NCI-H82 (cell line): ENCODE data around the gene MYDGF.

Source experiments
- DNase-seq: peaks from one replicate; lab custom pipeline; 2025; lab: John Stamatoyannopoulos, UW

MYDGF gene

GRCh38 chr19:4673726-4674125 is 3.6 kb upstream of the MYDGF start:
- no peak for DNase-seq

GRCh38 chr19:4673216-4673615 is 3.1 kb upstream of the MYDGF start:
- no peak for DNase-seq

- DNase-seq = peak; percentile 30
Observed at GRCh38 chr19:4671185-4671851, 1.2 kb upstream of the MYDGF start.

- no peak for DNase-seq
Observed at GRCh38 chr19:4664642-4665041, 5.5 kb downstream of the MYDGF start.

DNA sequence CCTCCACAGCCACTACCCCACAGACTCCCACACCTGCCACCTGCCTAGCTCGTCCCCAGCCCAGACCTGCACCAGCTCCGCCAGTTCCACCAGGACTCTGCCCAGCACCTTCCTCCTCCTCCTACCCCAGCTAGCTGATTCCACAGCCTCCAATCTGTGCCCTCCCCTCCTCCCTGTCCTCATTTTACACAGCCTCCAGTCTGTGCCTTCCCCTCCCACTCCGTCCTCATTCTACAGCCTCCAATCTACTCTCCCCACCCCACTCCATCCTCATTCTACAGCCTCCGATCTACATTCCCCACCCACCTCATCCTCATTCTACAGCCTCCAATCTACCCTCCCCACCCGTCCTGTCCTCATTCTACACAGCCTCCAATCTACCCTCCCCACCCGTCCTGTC is 7.3 kb downstream of the MYDGF start:
- DNase-seq = no peak

- DNase-seq = no peak
Observed at GRCh38 chr19:4662020-4662695, 8.0 kb downstream of the MYDGF start.

DNA sequence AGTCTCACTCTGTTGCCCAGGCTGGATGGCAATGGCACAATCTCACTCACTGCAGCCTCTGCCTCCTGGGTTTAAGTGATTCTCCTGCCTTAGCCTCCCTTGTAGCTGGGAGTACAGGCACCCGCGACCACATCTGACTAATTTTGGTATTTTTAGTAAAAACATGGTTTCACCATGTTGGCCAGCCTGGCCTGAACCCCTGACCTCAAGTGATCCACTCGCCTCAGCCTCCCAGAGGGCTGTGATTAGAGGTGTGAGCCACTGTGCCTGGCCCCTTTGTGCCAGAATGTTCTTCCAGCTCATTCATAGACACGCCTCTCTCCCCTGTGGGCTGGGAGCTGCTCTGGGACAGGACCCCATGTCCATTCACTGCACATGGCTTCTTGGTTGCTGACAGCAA is 9.1 kb downstream of the MYDGF start:
- no peak for DNase-seq

GRCh38 chr19:4660181-4660791 is 9.9 kb downstream of the MYDGF start:
- DNase-seq = peak; percentile 52

GRCh38 chr19:4657835-4658234 is 12.3 kb downstream of the MYDGF start:
- DNase-seq = no peak

GRCh38 chr19:4657262-4657661 is 12.9 kb downstream of the MYDGF start:
- no peak for DNase-seq

DNA sequence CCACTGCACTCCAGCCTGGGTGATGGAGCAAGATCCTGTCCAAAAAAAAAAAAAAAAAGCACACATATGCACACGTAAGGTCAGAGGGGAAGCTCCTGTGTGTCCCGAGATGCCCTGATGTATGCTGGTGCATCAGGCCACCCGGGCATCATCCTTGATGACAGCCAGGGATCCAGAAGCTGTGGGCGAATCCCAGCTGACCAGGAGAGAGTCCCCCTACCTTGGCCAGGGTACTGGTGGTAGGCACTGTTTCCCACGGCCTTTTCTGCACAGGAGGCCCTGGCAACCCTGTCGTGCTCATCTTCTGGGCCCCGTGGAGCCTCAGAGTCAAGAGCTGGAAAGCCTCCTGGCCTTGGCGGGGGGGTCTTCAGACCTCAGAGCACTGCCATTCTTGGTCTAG is 14.0 kb downstream of the MYDGF start:
- no peak for DNase-seq

DNA sequence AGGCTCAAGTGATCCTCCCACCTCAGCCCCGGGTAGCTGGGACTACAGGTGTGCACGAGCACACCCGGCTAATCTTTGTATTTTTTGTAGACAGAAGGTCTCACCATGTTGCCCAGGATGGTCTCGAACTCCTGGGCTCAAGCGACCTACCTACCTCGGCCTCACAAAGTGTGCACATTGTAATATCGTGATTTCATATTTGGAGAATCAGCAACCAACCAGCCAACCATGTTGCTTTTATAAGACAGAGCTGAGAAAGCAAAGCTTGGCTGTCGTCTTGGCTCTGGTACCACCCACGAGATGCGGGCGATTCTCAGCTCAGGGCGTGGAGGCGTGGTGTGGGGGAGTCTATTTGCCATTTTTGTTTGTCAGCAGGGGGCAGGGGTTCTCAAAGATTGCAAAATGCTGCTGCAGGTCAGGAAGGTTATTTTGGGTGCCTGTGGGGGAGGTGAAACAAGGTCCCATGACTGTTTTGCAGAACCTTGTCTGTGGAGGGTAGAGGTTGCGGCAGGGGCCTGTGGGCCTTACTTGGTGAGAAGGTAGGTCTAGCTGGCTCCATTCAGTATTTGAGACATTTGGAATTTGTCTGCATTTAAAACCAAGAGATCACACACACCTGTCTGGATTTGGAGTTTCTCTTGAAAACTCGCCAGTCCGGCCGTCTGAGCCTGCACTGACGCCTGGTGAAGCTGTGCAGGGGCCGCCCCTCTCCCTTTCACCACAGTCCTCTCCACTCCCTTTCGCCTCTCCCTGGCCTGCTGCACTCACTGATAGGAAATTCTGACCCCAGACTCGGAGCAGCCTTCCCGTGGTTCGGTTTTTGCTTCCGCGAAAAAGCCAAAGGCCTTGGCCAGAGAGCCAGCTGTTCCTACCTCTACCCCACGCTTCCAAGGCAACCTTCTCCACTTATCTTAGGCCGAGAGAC is 15.4 kb downstream of the MYDGF start:
- DNase-seq = no peak

DNA sequence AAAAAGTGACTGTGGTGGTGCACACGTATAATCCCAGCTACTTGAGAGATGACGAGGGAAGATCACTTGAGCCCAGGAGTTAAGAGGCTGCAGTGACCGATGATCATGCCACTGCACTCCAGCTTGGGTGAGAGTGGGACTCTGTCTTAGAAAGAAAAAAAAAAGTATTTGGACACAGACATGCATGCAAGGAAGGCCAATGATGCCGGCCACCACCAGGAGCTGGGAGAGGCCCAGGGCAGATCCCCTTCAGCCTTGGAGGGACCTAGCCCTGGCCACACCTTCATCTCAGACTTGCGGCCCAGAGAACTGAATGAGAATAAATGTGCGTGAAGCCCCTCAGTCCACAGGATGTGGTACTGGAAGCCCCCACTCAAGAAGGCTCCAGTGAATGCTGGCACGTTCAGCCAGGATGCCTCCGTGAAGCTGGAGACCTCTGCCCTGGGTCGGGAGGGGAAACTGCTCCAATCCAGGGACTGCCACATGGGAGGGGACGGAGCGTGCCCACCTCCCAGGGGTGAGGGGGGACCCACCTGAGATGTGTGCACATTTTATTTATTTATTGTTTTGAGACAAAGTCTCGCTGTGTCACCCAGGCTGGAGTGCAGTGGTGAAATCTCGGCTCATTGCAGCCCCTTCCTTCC is 16.2 kb downstream of the MYDGF start:
- no peak for DNase-seq

DNA sequence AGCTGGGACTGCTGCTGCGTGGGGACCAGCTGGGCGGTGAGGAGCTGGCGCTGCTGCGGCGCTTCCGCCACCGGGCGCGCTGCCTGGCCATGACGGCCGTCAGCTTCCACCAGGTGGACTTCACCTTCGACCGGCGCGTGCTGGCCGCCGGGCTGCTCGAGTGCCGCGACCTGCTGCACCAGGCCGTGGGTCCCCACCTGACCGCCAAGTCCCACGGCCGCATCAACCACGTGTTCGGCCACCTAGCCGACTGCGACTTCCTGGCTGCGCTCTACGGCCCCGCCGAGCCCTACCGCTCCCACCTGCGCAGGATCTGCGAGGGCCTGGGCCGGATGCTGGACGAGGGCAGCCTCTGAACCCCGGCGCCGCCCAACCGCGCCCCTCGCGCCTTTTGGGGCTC is 18.1 kb downstream of the MYDGF start:
- DNase-seq = no peak

DNA sequence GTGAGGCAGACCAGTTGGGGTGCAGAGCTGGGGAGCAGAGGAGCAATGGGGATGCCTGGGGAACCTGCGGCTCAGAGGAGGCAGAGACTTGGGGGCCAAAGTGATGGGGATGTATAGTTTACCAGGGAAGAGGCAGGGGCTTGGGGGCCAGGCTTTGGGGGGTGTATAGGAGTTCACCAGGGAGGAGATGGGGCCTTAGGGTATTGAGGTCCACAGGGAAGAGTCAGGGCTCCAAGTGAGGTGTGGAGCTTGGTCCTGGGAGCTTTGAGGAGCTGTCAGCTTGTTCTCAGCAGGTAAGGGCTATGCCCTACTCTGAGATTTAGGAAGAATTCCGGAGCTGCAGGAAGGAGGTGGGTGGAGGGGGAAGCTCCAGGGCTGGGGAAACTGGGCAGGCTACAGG is 20.0 kb downstream of the MYDGF start:
- DNase-seq = no peak

DNA sequence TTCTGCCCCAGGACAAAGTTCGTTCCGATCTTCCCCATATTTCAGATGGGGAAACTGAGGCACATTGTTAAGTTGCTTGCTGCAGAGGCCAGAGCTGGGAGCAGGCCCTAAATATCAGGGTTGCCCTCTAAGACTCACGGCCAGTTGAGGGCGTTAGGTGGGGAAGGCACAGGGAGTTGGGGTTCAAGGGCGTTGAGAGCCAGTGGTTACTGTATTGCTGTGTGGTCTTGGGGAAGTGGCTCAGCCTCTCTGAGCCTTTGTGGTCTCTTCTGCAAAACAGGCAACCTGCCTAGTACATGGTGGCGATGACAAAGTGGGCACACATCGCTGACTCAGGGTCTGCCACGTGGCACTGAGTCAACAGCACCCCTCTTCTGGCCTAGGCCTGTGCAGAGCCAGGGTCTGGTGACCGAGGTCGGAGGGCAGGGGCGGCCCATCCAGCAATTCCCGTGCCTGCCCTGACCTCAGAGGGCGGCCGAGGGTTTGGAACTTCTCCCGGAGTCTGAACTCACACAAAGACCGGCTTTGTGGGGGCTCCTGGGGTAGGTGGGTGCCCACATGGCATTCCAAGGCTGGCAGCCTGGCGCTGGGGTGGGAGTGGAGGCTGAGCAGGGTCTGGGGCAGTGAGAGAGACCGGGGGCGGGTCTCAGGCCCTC is 20.6 kb downstream of the MYDGF start:
- no peak for DNase-seq

GRCh38 chr19:4647676-4648644 is 22.2 kb downstream of the MYDGF start:
- DNase-seq = no peak

DNA sequence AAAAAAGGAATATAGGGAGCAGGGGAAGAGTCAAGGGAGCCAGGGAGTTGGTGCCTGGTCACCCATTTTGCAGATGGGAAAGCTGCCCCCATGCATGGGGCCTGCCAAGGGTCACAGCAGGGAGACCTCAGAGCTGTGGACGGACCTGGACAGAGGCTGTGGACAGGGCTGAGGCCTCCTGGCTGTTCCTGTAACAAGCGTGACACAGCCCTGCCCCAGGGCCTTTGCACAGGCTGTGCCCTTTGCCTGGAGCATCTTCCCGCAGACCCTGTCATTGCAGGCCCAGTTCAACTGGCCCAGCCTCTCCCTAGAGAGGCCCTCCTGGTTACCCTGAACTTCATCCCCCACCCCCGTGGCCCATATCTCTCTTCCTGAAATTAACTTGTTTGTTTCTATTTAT is 24.4 kb downstream of the MYDGF start:
- DNase-seq = no peak

- DNase-seq = no peak
Observed at GRCh38 chr19:4642625-4643024, 27.5 kb downstream of the MYDGF start.

- DNase-seq = no peak
Observed at GRCh38 chr19:4641132-4641531, 29.0 kb downstream of the MYDGF start.
